HepG2 (cell line): ENCODE results near the gene TMEM145. TPM values are rescaled to one million over a fixed set of nuclear protein-coding genes. Genes with fewer than 3 reads are reported as not detected.

Source experiments
- ATAC-seq: fragments of 200-7000 bp; cut with Tn5 transposase; 3 replicates; pipeline ENCODE4 v1.9.1; 2020; ENCODE audit warnings: mild to moderate bottlenecking, moderate library complexity
- BruUV-seq: library from RNA; stranded (reverse); fragments of 400-500 nt; replicated peaks from 2 replicates; lab custom pipeline; 2021; lab: Mats Ljungman, UMichigan
- CTCF ChIA-PET: fragments of 300-600 bp; formaldehyde crosslinking; extraction: SDS; loops from one replicate; lab custom pipeline; 2021; ENCODE audit warnings: low total read pairs, inconsistent platforms, low intra/inter-chr PET ratio; lab: Yijun Ruan, JAX
- POLR2A ChIA-PET: fragments of 350-600 bp; sonication (Branson Sonifier 250); formaldehyde crosslinking; loops from one replicate; lab custom pipeline; 2020; ENCODE audit warnings: antibody characterized with exemption, inconsistent platforms; lab: Yijun Ruan, JAX
- DNase-seq: peaks from one replicate; pipeline ENCODE4 v3.0.0-alpha.2; 2015; ENCODE audit warnings: low spot score
- FAIRE-seq: peaks from 3 replicates; lab custom pipeline; 2011; peaks lifted over from hg19 to GRCh38; lab: Jason Lieb, UNC
- H2AFZ ChIP-seq: one replicate; pipeline ENCODE4 v1.6.1; 2011; ENCODE audit warnings: low read length, inconsistent platforms
- H3K27ac ChIP-seq: fragments of 300-600 bp; 3 replicates; pipeline ENCODE4 v1.8.0; 2011; ENCODE audit warnings: mixed run types, mild to moderate bottlenecking, mixed read lengths, low read length, inconsistent platforms; ENCODE audit not compliant: insufficient read depth; ENCODE audit errors: extremely low read length
- H3K27me3 ChIP-seq, 2 experiments: fragments of 200-600 bp in 1 of 2; 2 replicates in 1 of 2; 3 replicates in 1 of 2; pipeline versions ENCODE4 v1.6.0 to v1.8.0; 2011; ENCODE audit warnings: low read length in 2 of 2, mild to moderate bottlenecking in 2 of 2, moderate library complexity in 2 of 2, inconsistent platforms in 1 of 2; ENCODE audit not compliant: insufficient read depth in 2 of 2, control insufficient read depth in 1 of 2
- H3K36me3 ChIP-seq, 2 experiments: fragments of 200-600 bp in 1 of 2; replicated peaks in 1 of 2; 2 replicates in 1 of 2; 3 replicates in 1 of 2; pipeline versions ENCODE4 v1.5.1 to v1.8.0; 2011; ENCODE audit warnings: low read length in 2 of 2, inconsistent platforms in 1 of 2; ENCODE audit not compliant: insufficient read depth in 2 of 2, control insufficient read depth in 1 of 2
- H3K4me1 ChIP-seq: 2 replicates; pipeline ENCODE4 v1.5.1; 2012; ENCODE audit warnings: low read length, inconsistent platforms; ENCODE audit not compliant: insufficient read depth
- H3K4me2 ChIP-seq: 2 replicates; pipeline ENCODE4 v1.6.0; 2011; ENCODE audit warnings: low read depth, low read length, inconsistent platforms
- H3K4me3 ChIP-seq, 3 experiments: fragments of 200-600 bp in 1 of 3; sonication (generic), shearing (Covaris generic) in 1 of 3; replicated peaks in 1 of 3; 2 replicates each; pipeline ENCODE4 v1.5.1; 2011 to 2016; ENCODE audit warnings: low read length in 3 of 3, inconsistent platforms in 2 of 3, low read depth in 2 of 3, mild to moderate bottlenecking in 2 of 3, control low read depth in 1 of 3, mixed read lengths in 1 of 3; ENCODE audit not compliant: insufficient read depth in 1 of 3
- H3K79me2 ChIP-seq: one replicate; pipeline ENCODE4 v1.6.1; 2011; ENCODE audit warnings: low read length, inconsistent platforms; ENCODE audit not compliant: insufficient read depth
- H3K9ac ChIP-seq: 2 replicates; pipeline ENCODE4 v1.6.0; 2011; ENCODE audit warnings: mild to moderate bottlenecking, low read depth, low read length, inconsistent platforms; ENCODE audit not compliant: insufficient read depth
- H3K9me3 ChIP-seq: 2 replicates; pipeline ENCODE4 v1.5.1; 2012; ENCODE audit warnings: mild to moderate bottlenecking, low read length
- H4K20me1 ChIP-seq: 2 replicates; pipeline ENCODE4 v1.6.0; 2011; ENCODE audit warnings: inconsistent platforms, mild to moderate bottlenecking, low read length, moderate library complexity; ENCODE audit not compliant: insufficient read depth
- AGO2 ChIP-seq: fragments of 200-400 bp; formaldehyde crosslinking; optimal IDR thresholded peaks from 2 replicates; pipeline ENCODE3; 2017; ENCODE audit warnings: mild to moderate bottlenecking, low read depth, low read length, moderate library complexity
- FLYWCH1 ChIP-seq: sonication (generic); formaldehyde crosslinking; IDR thresholded peaks from 2 replicates; pipeline ENCODE4 v1.8.1; 2023; ENCODE audit warnings: mild to moderate bottlenecking, missing genetic modification reagents
- KLF6 ChIP-seq: IDR thresholded peaks from 2 replicates; pipeline ENCODE4 v1.8.0; 2016; ENCODE audit warnings: missing biosample characterization, missing genetic modification reagents
- POLR2A ChIP-seq, 2 experiments: IDR thresholded peaks; 2 replicates each; pipeline ENCODE4 v1.6.1; 2011; ENCODE audit warnings: low read depth in 2 of 2, low read length in 2 of 2, mild to moderate bottlenecking in 1 of 2, moderate library complexity in 1 of 2; ENCODE audit not compliant: insufficient read depth in 1 of 2
- POLR2AphosphoS5 ChIP-seq: IDR thresholded peaks from 2 replicates; pipeline ENCODE4 v1.6.1; 2012; ENCODE audit warnings: low read depth, low read length
- REL ChIP-seq: sonication (generic); formaldehyde crosslinking; conservative IDR thresholded peaks from 2 replicates; pipeline ENCODE4 v1.8.0; 2022; ENCODE audit warnings: mild to moderate bottlenecking, missing genetic modification reagents, moderate library complexity
- RNF2 ChIP-seq: fragments of 450-650 bp; conservative IDR thresholded peaks from 2 replicates; pipeline ENCODE4 v1.6.1; 2016; ENCODE audit warnings: low read depth
- SIX4 ChIP-seq: sonication (generic); formaldehyde crosslinking; IDR thresholded peaks from 2 replicates; pipeline ENCODE4 v1.4.0; 2020; ENCODE audit warnings: missing genetic modification reagents
- SRSF9 ChIP-seq: fragments of 200-400 bp; formaldehyde crosslinking; IDR thresholded peaks from 2 replicates; pipeline ENCODE4 v1.6.1; 2018; ENCODE audit warnings: borderline replicate concordance, mild to moderate bottlenecking, low read depth, low read length; ENCODE audit not compliant: insufficient read depth, poor library complexity, severe bottlenecking
- TCF7 ChIP-seq: sonication (generic); IDR thresholded peaks from 2 replicates; pipeline ENCODE4 v1.6.1; 2016; ENCODE audit warnings: antibody characterized with exemption, low read depth
- XBP1 ChIP-seq: sonication (generic); formaldehyde crosslinking; IDR thresholded peaks from 2 replicates; pipeline ENCODE4 v1.5.0; 2020; ENCODE audit warnings: missing genetic modification reagents
- ZBTB43 ChIP-seq: sonication (generic); formaldehyde crosslinking; conservative IDR thresholded peaks from 2 replicates; pipeline ENCODE4 v1.4.0; 2020; ENCODE audit warnings: missing genetic modification reagents
- ZFP1 ChIP-seq: IDR thresholded peaks from 2 replicates; pipeline ENCODE4 v1.6.1; 2016
- ZNF547 ChIP-seq: sonication (generic); formaldehyde crosslinking; IDR thresholded peaks from 2 replicates; pipeline ENCODE4 v1.5.1; 2020; ENCODE audit warnings: mild to moderate bottlenecking, missing genetic modification reagents
- ZNF713 ChIP-seq: sonication (generic); formaldehyde crosslinking; IDR thresholded peaks from 2 replicates; pipeline ENCODE4 v1.4.0; 2020; ENCODE audit warnings: mild to moderate bottlenecking, missing genetic modification reagents
- WGBS: methylation state at CpG from one replicate; pipeline ENCODE4 v1.1.6; 2017; ENCODE audit warnings: low lambda C conversion rate; 5-methylcytosine and 5-hydroxymethylcytosine counted together
- in situ Hi-C: cut with HindIII; loops from 2 replicates; pipeline ENCODE4 v1.10.0; 2017; ENCODE audit warnings: low pct_unique_long_range_greater_than_20kb; ENCODE audit not compliant: extremely low pct_ligation_motif_present
- intact Hi-C: fragments of 100-400 bp; cut with micrococcal nuclease; formaldehyde crosslinking; loops from one replicate; pipeline ENCODE4 v1.10.0; 2022; ENCODE audit not compliant: unreplicated experiment
- polyA plus RNA-seq, 8 experiments: library from polyadenylated mRNA; depleted of rRNA in 3 of 8; stranded (reverse) in 7 of 8; unstranded in 1 of 8; fragments of >200 nt; fragmentation: Illumina TruSeq in 4 of 8; extraction: Trizol in 4 of 8; gene quantifications; 2 replicates each; pipeline versions ENCODE4 v1.2.1 to v1.2.3, GENCODE V29; 2011 to 2016; ENCODE audit warnings: low read depth in 4 of 8, missing spikeins in 1 of 8, mixed read lengths in 1 of 8; ENCODE audit not compliant: insufficient read depth in 1 of 8
- total RNA-seq, 5 experiments: library from RNA; depleted of rRNA; stranded (reverse); fragments of >200 nt; fragmentation: Illumina TruSeq; extraction: Trizol; gene quantifications; 2 replicates each; pipeline ENCODE4 v1.2.3, GENCODE V29; 2016; ENCODE audit warnings: low read depth in 1 of 5

The TMEM145 gene
- total and polyA plus RNA-seq, 2 of the 13 experiments (the other 11 are each of a cell fraction or from before 2014, with no cell fraction given): 0.07 to 5.1 TPM

- DNase-seq (no peak), ATAC-seq (no peak), FAIRE-seq (no peak)
- CTCF ChIA-PET: no interaction called here
- H3K4me3 ChIP-seq: no peak overlapping the region; a peak in 1 of 6 replicates
- TF ChIP-seq POLR2A (IDR thresholded peaks at IDR 0.05; ENCODE audit: insufficient read depth in 1 of 2, low read depth in 2 of 2, low read length in 2 of 2): 0 out of 4 replicates have a peak, but pooled peaks of 1 of the 2 experiments have one; percentile 37
- no peak for TF ChIP-seq ZFP1 (CRISPR knock-in tag)
- TF ChIP-seq ZNF713: no peak
- no peak overlapping the region for H2AFZ ChIP-seq
- H3K27ac ChIP-seq: no peak overlapping the region
- WGBS: 89% methylated on average over 6 of the region's 6 CpGs
- H3K9me3 ChIP-seq: no peaks in the 10 kb centered on the region
- POLR2A ChIA-PET: no interaction called here
- peaks cover 42% of the 10 kb centered on the region for H3K4me1 ChIP-seq
- peaks cover 11% of the 10 kb centered on the region; the same call in 1 of the 2 replicates for H4K20me1 ChIP-seq
- 0 out of 2 replicates have a peak overlapping the region, but pooled peaks have one; percentile 13 for H3K9ac ChIP-seq
- H3K4me2 ChIP-seq: peak overlapping the region; percentile 84; the same call in 1 of the 2 replicates
- peaks cover 21 to 42% of the 10 kb centered on the region in 2 experiments; a peak in 4 of 5 replicates for H3K36me3 ChIP-seq
- BruUV-seq: no TSS peak
- no peaks in the 10 kb centered on the region; a peak in 1 of 5 replicates for H3K27me3 ChIP-seq
- in situ Hi-C loops (loop anchor here (5.0 kb wide), 1 partner anchor 34 kb away; no protein-coding TSS in a partner anchor), intact Hi-C loops (no loop called here)
- peaks cover 29% of the 10 kb centered on the region for H3K79me2 ChIP-seq
Observed at GRCh38 chr19:42285988-42286348, 27.1 kb upstream of the TMEM145 start.

GRCh38 chr19:42286349-42287016 lies 26.6 kb upstream of the TMEM145 start:
- Histone ChIP-seq H3K27ac (no peak overlapping the region), H3K4me3 (no peak overlapping the region), H3K79me2 (peaks cover 29% of the 10 kb centered on the region), H3K9me3 (no peaks in the 10 kb centered on the region), H3K27me3 (no peaks in the 10 kb centered on the region; a peak in 1 of 5 replicates), H4K20me1 (peaks cover 11% of the 10 kb centered on the region; the same call in 1 of the 2 replicates), H3K4me2 (peak overlapping the region; percentile 84; the same call in 1 of the 2 replicates), H3K4me1 (peaks cover 39% of the 10 kb centered on the region), H2AFZ (no peak overlapping the region), H3K9ac (no peak overlapping the region), H3K36me3 (peaks cover 21 to 47% of the 10 kb centered on the region in 2 experiments; a peak in 4 of 5 replicates)
- no peak for FAIRE-seq
- POLR2A ChIA-PET: no interaction called here
- intact Hi-C loops: no loop called here
- CTCF ChIA-PET: no interaction called here
- in situ Hi-C loops: loop anchor here (5.0 kb wide), 1 partner anchor 34 kb away; no protein-coding TSS in a partner anchor
- no peak for DNase-seq
- WGBS: 88% methylated on average over 12 of the region's 13 CpGs
- ATAC-seq: no peak
- no TSS peak for BruUV-seq
- TF ChIP-seq RNF2: no peak
- TF ChIP-seq FLYWCH1 (CRISPR knock-in tag): no peak
- TF ChIP-seq AGO2: peak; percentile 35
- TF ChIP-seq POLR2AphosphoS5: no peak
- no peak for TF ChIP-seq XBP1 (CRISPR knock-in tag)
- no peak for TF ChIP-seq KLF6 (CRISPR knock-in tag)
- TF ChIP-seq TCF7: no peak
- TF ChIP-seq SRSF9: no peak
- no peak for TF ChIP-seq REL (CRISPR knock-in tag)
- TF ChIP-seq ZNF547 (CRISPR knock-in tag): no peak
- TF ChIP-seq ZBTB43 (CRISPR knock-in tag): no peak
- TF ChIP-seq SIX4 (CRISPR knock-in tag): no peak
